HG03025 (cell line): ENCODE measurements around the gene RHOA.
"Not testable (repeated sequence)": the region's sequence is repeated elsewhere in the genome, so short reads cannot be mapped to it uniquely, and the experiment has no call there.

Experiments
- ATAC-seq: cut with Tn5 transposase; IDR thresholded peaks from one replicate; pipeline ENCODE4 v1.9.1; 2021; ENCODE audit warnings: mild to moderate bottlenecking, moderate library complexity; ENCODE audit not compliant: unreplicated experiment, low FRiP score

Gene RHOA

DNA sequence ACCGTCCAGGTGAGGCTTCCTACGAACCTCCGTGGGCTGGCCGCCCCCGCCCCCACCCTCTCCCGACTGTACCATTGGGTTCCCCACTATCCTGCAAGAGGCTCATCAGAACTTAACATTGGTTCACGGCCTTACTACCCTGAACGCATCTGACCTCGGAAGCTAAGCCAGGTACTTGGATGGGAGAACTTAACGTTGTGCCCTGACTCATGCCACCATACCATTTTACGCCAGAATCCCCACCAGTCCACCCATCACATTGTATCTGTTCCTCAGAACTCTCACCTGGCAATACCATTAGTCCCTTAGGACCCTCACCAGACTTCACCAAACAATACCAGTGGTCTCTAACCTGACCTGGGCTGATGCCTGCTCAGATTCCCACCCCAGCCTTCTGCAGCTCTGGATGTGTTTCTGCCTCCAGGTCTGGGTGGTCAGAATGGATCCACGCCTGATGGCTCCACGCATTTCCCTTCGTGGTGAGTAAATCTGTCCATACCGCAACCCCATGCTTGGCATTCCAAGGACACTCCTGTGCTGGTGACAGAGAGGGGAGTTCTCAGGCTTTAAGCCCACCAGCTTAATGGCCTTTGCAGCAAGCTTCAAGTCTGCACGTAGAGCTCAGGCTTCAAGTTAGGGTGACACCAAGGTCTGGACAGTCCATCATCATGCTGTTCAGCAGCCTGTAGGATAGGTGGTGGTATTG is 1.0 kb upstream of the RHOA start:
- ATAC-seq = no peak

DNA sequence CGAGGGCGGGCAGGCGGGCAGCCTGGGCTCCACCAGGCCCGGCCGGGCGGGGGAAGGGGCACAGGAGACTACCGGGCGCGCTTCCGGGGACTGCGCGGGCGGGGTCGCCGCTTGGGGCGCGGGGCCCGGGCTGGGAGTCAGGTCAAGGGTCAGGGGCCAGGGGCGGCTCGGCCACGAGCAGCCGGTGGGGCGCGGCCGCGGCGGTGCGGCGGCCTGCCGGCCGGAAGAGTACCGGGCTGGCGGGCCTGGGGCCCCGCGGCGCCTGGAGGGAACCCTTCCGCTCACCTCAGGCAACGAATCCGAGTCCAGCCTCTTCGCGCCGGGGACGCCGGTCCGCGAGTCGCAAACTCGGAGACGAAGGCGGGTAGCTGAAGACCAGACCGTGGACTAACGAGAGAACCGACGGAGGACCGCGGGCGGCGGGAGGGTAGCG is 225 bp downstream of the RHOA start:
- ATAC-seq = peak; percentile 32

DNA sequence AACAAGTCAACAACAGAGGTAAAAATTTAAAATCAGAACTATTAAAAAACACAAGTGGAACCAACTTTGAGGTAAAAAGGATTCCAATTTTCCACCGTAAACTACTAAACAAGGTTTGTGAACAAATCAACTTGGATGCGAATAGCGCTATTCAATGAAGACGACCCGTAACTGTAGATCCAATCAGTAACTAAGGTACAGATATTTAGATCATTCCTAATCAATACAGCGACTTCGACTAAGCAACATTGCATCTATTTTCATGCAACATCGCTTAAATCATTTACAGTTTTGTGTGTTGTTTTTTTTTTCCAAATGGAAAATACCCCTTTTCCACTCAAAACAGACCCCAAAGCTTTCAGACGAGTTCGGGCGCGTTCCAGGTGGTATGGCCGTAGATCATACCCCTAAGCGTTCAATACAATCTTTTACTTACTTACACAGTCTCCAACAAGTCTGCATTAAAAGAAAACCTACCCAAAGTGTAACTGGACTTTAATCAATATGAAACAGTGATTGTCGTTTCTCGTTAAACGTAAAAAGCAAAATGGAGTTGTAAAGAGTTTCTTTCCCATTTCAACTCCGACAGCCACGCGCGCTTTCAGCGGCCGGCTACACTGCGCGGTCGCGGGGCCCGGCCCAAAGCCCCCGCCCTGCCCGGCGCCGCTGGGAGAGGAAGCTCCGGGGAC is 786 bp downstream of the RHOA start:
- no peak for ATAC-seq

DNA sequence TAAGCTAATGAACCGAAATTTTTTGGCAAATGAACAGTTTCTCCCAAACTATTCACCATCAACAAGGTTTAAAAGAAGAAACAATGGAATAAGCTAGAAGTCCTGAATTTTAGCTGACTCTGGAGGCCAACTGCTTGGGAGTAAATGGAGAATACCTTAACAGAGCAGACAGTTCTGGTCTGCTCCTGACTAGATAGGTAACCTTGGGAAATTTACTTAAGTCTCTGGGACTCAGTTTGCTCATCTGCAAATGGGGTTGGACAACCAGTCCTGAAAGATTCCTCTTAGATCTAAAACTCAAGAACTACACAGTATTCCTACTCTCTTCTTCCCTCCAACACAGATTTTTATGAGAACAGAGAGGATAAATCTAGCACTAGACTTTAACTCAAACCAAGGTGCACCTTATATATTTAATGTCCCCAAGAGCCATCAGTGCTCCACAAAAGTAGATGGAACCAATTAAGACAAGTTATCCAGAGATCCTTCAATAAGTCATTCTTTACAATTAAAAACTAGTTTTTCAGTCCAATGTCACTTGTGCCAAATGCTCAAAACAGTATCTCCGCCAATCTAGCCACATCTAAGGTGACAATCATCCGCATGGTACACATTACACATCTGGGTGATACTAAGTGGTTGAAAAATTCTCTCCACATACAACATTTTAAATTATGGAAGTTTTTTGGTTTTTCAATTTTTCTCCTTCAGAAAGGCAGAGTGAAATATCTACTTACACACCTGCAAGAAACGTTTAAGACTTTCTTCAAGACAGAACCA is 1.5 kb downstream of the RHOA start:
- ATAC-seq = no peak

DNA sequence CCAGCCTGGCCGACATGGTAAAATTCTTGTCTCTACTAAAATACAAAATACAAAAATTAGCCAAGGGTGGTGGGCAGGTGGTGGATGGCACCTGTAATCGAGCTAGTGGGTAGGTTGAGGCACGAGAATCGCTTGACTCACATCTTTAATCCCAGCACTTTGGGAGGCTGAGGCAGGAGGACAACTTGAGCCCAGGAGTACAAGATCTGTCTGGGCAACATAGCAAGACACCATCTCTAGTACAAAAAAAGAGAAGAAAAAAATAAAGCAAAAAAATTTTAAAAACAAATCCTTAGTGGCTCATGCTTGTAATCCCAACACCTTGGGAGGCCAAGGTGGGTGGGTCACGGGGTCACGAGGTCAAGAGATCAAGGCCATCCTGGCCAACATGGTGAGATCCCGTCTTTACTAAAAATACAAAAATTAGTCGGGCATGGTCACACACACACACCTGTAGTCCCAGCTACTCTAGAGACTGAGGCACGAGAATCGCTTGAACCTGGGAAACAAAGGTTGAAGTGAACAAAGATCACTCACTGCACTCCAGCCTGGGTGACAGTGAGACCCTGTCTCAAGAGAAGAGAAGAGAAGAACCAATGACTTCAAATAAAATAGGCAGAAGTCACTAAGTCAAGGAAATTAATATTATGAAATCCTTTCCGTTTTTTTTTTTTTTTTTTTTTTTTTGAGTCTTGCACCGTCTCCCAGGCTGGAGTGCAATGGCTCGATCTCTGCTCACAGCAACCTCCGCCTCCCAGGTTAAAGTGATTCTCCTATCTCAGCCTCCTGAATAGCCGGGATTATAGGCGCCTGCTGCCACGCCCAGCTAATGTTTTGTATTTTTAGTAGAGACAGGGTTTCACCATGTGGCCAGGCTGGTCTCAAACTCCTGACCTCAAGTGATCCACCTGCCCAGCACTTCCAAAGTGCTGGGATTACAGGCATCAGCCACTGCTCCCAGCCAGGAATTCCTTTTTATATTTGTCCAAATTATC is 4.9 kb downstream of the RHOA start:
- no peak for ATAC-seq

DNA sequence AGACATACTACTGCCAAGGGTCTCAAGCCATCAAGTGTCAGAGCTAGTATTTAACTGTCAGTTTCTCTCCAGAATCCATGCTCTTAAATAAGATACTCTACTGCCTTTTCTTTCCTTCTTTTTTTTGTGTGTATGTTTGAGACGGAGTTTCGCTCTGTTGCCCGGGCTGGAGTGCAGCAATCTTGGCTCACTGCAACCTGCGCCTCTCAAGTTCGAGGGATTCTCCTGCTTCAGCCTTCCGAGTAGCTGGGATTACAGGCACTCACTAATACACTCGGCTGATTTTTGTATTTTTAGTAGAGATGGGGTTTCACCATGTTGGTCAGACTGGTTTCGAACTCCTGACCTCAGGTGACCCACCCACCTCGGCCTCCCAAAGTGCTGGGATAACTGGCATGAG is 6.2 kb downstream of the RHOA start:
- ATAC-seq = not testable (repeated sequence)

DNA sequence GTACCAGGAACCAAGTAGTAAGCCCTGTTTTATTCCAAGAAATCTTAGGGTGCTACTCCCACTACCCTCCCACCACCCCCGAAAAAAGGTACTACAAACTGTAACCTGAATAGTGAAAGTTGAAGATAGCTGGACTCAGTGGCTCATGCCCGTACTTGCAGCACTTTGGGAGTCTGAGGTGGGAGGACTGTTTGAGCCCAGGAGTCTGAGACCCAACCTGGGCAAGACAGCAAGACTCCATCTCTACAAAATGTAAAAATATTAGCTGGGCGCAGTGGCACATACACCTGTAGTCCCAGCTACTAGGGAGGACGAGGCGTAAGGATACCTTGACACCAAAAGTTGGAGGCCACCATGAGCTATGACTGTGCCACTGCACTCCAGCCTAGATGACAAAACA is 7.9 kb downstream of the RHOA start:
- no peak for ATAC-seq

DNA sequence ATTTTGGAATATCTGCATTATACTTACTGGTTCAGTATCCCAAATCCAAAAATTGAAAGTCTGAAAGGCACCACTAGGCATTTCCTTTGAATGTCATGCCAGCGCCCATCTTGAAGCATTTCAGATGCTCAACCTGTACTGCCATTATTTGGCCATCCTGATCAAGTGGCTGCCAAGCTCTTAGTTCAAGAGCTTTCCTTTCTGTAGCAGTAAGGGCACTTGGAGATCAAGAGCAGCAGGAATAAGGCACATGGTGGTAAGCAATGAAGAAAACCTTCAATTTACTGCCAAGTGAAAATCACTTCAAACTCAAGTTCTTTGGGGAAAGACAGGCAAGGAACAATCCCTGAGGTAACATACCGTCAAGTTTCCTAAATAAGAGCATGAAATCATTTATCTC is 10.0 kb downstream of the RHOA start:
- no peak for ATAC-seq

DNA sequence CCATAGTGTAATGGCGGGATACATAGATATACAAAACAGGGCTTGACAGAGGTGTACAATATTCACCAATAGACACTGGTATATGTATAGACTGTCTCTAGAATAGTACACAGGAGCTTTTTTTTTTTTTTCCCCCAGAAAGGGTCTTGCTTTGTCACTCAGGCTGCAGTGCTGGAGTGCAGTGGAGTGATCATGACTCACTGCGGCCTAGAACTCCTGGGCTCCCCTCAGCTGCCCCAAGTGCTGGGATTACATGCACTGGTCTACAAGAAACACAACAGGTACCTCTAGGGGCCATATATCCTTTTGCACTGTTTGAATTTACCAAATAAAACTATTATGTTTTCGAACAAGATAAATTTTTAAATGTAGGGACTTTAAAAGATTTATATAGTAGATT is 12.3 kb downstream of the RHOA start:
- ATAC-seq = no peak

DNA sequence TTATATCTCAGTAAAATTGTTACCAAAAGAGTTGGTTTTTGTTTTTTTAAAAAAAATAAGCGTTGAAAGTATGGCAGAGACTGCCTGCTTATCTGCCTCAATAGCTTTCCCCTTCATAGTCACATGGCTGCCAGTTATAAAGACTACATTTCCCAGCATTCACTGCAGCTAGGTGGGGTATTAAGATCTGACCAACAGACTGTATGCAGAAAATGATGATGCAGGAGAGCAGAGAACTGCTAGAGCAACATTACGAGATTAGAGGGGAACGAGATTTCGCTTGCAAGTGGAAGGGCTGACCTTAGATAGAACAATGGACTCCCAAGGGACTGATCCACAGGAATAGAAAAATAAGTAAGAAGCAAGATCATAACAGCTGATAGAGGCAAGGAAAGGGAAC is 14.3 kb downstream of the RHOA start:
- no peak for ATAC-seq

DNA sequence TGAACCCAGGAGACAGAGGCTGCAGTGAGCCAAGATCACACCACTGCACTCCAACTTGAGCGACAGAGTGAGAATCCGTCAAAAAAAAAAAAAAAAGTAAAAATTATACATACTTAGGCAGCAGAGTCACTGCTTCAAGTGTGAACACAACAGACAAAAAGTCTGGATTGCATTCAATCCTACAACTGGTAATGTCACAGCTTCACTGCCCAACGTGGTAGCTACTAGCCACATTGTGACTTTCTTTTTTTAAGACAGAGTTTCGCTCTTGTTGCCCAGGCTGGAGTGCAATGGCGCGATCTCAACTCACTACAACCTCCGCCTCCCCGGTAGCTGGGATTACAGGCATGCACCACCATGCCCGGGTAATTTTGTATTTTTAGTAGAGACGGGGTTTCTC is 20.5 kb downstream of the RHOA start:
- ATAC-seq = not testable (repeated sequence)

DNA sequence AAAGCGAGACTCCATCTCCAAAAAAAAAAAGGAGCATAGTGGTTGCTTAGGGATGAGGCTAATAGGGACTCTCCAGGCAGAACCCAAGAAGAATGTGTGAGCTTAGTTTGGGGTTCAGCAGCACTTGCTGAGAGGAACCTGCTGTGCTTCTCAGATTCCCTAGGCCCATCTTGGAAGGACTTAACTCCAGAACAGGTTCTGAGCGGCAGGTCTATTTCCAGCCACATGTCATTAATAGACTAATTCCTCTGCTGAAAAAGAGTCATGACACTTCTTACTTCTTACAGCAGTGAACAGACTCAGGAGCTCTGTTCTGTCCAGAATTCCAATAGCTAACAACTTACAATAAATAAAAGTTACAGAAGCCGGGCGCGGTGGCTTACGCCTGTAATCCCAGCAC is 22.5 kb downstream of the RHOA start:
- ATAC-seq = no peak

DNA sequence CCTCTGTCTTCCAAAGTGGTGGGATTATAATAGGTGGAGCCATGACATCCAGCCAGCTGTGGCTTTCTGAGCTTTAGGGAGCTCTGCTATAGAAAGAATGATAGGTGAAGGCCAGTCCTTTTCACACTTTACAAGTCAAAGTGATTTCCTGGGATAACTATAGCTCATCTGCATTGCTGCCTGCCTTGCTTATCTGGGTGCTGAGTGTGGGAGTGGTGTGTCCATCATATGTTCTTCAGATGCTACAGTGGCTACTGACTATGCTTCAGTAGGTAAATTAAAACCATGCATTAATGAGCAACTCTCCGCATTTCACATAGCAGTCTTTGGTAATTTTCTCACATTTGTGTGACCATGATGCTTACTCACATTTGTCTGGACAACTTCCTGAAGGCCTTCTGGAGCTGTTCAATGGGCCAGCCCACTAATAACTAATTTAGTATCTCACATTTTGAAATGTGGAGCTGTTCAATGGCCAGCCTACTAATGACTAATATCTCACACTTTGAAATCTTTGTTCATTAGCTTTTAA is 23.4 kb downstream of the RHOA start:
- no peak for ATAC-seq

DNA sequence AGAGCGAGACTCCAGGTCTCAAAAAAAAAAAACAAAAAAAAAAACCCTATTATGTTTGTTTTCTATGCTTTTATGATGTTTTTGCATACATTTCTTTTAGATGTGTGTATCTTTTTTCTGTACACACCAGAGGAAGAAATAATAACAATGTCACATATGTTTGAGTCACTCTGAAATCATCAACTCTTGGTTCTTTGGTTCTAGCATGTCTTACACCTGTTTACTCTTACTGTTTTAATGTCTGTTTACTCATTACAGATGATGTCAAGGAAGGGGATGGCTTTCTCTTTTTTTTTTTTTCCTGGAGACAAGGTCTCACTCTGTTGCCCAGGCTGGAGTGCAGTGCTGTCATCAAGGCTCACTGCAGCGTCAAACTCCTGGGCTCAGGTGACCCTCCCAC is 24.1 kb downstream of the RHOA start:
- no peak for ATAC-seq

DNA sequence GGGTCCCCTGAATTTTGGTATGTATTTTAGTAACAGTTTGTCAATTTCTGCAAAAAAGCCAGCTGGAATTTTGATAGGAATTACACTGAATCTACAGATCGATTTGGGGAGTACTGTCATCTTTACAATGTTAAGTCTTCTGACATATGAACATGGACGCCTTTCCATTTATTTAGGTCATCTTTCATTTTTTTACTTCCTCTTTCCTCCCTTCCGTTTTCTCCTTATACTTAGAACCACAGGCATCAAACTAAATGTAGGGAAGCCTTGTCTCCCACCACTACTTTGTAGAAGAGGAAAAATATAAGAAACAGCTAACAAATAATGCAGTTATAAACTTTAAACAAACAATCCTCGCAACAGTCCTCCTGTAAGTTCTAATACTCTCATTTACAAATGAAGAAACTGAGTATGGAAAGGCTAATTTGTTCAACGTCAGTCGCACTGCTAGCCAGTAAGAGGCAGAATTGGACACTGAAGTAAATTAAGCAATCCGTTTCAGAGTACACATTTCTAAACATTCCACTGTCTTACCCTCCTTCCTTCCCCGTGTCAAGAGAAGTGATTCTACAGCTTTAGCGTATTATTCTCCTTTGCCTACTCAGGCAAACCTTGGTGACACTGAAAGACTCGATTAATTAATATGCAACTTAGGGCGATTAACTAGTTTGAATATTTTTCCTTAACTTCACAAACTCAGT is 25.6 kb downstream of the RHOA start:
- ATAC-seq = no peak

DNA sequence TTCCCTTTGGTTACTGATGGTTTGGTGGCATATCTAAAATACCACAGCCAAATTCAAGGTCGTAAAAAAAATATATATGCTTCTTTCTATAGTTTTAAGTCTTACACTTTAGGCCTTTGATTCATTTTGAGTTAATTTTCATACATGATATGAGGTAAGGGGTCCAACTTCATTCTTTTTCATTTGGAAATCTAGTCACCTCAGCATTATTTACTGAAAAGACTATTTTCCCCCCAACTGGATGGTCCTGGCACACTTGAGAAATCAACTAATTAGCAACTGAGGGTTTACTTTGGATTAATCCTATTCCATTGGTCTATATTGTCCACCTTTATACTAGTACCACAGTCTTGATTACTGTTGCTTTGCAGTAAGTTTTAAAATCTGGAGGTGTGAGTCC is 26.2 kb downstream of the RHOA start:
- ATAC-seq = no peak

DNA sequence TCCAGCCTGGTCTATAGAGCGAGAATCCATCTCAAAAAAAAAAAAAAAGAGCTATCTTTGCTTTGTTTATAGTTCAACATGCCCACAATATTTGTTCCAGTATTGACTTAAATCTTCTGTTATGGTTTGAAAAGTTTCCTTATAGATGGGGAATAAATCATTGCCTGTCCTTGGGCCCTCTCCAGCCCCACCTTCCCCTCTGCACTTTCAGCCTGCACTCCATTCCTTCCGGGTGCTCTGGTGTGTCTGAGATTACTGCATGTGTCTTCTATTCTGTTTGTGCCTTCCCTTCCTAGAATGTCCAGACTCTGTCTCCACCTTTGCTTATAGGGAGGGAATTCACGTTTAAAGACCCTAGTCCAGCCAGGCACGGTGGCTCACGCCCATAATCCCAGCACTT is 28.4 kb downstream of the RHOA start:
- no peak for ATAC-seq

DNA sequence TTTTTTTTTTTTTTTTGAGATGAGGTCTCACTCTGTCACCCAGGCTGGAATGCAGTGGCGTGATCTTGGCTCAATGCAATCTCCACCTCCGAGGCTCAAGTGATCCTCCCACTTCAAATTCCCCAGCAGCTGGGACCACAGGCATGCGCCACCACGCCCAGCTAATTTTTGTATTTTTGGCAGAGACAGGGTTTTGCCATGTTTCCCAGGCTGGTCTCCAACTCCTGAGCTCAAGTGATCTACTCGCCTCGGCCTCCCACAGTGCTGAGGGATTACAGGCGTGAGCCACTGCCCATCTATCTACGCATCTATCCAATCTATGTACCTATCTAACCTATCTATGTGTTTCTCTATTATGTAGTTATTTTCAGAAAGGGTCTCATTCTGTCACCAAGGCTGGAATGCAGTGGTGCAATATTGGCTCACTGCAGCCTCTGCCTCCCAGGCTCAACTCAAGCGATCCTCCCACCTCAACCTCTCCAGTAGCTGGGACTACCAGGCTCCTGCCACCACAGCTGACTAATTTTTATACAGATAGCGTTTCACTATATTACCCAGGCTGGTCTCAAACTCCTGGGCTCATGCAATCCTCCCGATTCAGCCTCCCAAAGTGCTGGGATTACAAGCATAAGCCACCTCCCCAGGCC is 33.4 kb downstream of the RHOA start:
- ATAC-seq = no peak

DNA sequence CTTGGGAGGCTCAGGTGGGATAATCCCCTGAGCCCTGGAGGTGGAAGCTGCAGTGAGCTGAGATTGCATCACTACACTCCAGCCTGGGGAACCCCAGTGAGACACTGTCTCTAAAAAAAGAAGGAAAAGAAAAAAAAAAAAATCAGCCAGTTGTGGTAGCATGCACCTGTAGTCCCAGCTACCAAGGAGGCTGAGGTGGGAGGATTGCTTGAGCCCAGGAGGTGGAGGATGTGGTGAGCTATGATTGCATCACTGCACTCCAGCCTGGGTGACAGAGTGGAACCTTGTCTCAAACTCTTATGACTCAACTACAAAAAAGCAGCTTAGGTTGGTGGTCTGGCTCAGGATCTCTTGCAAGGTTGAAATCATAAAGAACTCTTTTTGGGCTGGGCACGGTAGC is 34.3 kb downstream of the RHOA start:
- no peak for ATAC-seq
